ENCODE data around the gene MAP6. TPM values are rescaled to one million over a fixed set of nuclear protein-coding genes. Genes with fewer than 3 reads are reported as not detected.

The MAP6 gene
- total RNA-seq, 1 experiment from 2014 or later: not detected

GRCh38 chr11:75596914-75597313 is 71.9 kb downstream of the MAP6 start (continued):
- TF ChIP-seq ZBTB33 (IDR thresholded peaks at IDR 0.05; ENCODE audit: extremely low read depth, insufficient replicate concordance, low read length) (no peak), TCF7L2 (IDR thresholded peaks at IDR 0.05; ENCODE audit: borderline replicate concordance, extremely low read depth, insufficient read depth, insufficient read length) (no peak), EZH2phosphoT487 (IDR thresholded peaks at IDR 0.05; ENCODE audit: borderline replicate concordance) (no peak), ZNF274 (IDR thresholded peaks at IDR 0.05; ENCODE audit: low read depth, low read length) (no peak), ATF3 (IDR thresholded peaks at IDR 0.05) (no peak)

GRCh38 chr11:75595429-75595828 is 73.4 kb downstream of the MAP6 start:
- Histone ChIP-seq H3K27ac (ENCODE audit: low read depth, low read length) (no peak overlapping the region), H3K9me3 (ENCODE audit: control insufficient read depth in 1 of 2, insufficient read depth in 1 of 2, low read depth in 1 of 2, low read length in 2 of 2) (no peaks in the 10 kb centered on the region), H3K79me2 (ENCODE audit: insufficient read depth, low read length) (no peaks in the 10 kb centered on the region), H2AFZ (ENCODE audit: low read depth, low read length, poor library complexity, severe bottlenecking) (no peak overlapping the region), H3K27me3 (ENCODE audit: insufficient read depth, low read length) (peaks cover 6% of the 10 kb centered on the region; the same call in 1 of the 2 replicates), H4K20me1 (ENCODE audit: insufficient read depth) (no peaks in the 10 kb centered on the region), H3K4me2 (ENCODE audit: low read length) (no peak overlapping the region), H3K9ac (ENCODE audit: low read length) (no peak overlapping the region), H3K9me2 (ENCODE audit: insufficient read depth) (no peaks in the 10 kb centered on the region), H3K4me1 (ENCODE audit: control insufficient read depth in 1 of 2, insufficient read depth in 2 of 2, low read length in 2 of 2) (no peaks in the 10 kb centered on the region), H3K36me3 (ENCODE audit: control insufficient read depth in 1 of 2, insufficient read depth in 2 of 2, low read length in 2 of 2) (no peaks in the 10 kb centered on the region), H3K4me3 (replicated peaks in 1 of 2; ENCODE audit: low read depth in 1 of 2, low read length in 2 of 2) (no peak overlapping the region)
- BruUV-seq (replicated peaks): no TSS peak
- DNase-seq (ENCODE audit: low read depth, low spot score): no peak
- ChIA-PET CTCF (no interaction called here), POLR2A (no interaction called here), RAD21 (ENCODE audit: low non-redundant PET in 1 of 2, low total read pairs in 2 of 2, uncharacterized antibody in 2 of 2, unreplicated experiment in 2 of 2) (no interaction called here)
- ATAC-seq: no peak
- intact Hi-C loops (cut with micrococcal nuclease): loop anchor here (5.0 kb wide), 1 partner anchor 722 kb away; no protein-coding TSS in a partner anchor
- no peak for TF ChIP-seq FOSL1 (IDR thresholded peaks at IDR 0.05; ENCODE audit: low read depth)
- no peak for TF ChIP-seq RAD21 (IDR thresholded peaks at IDR 0.05; ENCODE audit: low read depth)
- TF ChIP-seq SRF (IDR thresholded peaks at IDR 0.05; ENCODE audit: low read depth): no peak
- TF ChIP-seq CTCF (IDR thresholded peaks at IDR 0.05 in 2 of 3, conservative IDR thresholded peaks at IDR 0.05 in 1 of 3; ENCODE audit: borderline replicate concordance in 1 of 3, insufficient read depth in 1 of 3, low read depth in 2 of 3, low read length in 2 of 3): no peak
- TF ChIP-seq EZH2phosphoT487 (IDR thresholded peaks at IDR 0.05; ENCODE audit: borderline replicate concordance): no peak
- TF ChIP-seq JUND (IDR thresholded peaks at IDR 0.05): no peak
- TF ChIP-seq POLR2AphosphoS5 (IDR thresholded peaks at IDR 0.05; ENCODE audit: low read depth, low read length): no peak
- no peak for TF ChIP-seq CEBPB (IDR thresholded peaks at IDR 0.05; ENCODE audit: low read depth)
- TF ChIP-seq ZFX (IDR thresholded peaks at IDR 0.05): no peak
- no peak for TF ChIP-seq EZH2 (IDR thresholded peaks at IDR 0.05)
- no peak for TF ChIP-seq ZNF274 (IDR thresholded peaks at IDR 0.05; ENCODE audit: low read depth, low read length)
- TF ChIP-seq EGR1 (IDR thresholded peaks at IDR 0.05; ENCODE audit: low read depth): no peak
- no peak for TF ChIP-seq CBX3 (IDR thresholded peaks at IDR 0.05; ENCODE audit: low read depth)
- TF ChIP-seq TCF7L2 (IDR thresholded peaks at IDR 0.05; ENCODE audit: borderline replicate concordance, extremely low read depth, insufficient read depth, insufficient read length): no peak
- no peak for TF ChIP-seq ELF1 (IDR thresholded peaks at IDR 0.05; ENCODE audit: borderline replicate concordance, low read depth)
